ENCODE measurements around the gene EDN1.

EDN1 gene

DNA sequence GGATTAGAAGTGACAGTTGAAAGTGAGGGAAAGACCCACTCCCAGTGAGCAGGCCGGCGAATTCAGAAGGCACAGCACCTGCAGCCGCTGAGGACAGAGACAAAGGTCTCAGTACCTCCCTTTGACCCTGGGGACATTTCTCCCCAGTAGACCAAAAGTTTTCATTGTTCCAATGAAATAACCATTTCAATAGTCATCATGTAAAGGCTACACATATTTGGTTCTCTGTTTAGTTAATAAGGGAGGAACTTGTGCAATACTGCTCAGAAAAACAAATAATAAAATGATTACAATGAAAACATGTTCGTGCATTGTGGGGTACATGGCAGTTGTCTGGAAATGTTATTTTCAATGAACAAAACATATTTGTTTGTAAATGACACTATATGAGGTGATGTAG, 52.5 kb downstream of the EDN1 start:
- FAIRE-seq (no peak), DNase-seq (ENCODE audit: extremely low spot score, insufficient read length, low read depth) (no peak)

- FAIRE-seq (no peak), DNase-seq (ENCODE audit: extremely low spot score, insufficient read length, low read depth) (no peak)
These were observed 52.9 kb downstream of the EDN1 start for GRCh38 chr6:12343122-12343439.

- no peak for DNase-seq (ENCODE audit: extremely low spot score, insufficient read length, low read depth)
- peak; percentile 12 for FAIRE-seq
These were observed 53.4 kb downstream of the EDN1 start for GRCh38 chr6:12343440-12344162.

DNA sequence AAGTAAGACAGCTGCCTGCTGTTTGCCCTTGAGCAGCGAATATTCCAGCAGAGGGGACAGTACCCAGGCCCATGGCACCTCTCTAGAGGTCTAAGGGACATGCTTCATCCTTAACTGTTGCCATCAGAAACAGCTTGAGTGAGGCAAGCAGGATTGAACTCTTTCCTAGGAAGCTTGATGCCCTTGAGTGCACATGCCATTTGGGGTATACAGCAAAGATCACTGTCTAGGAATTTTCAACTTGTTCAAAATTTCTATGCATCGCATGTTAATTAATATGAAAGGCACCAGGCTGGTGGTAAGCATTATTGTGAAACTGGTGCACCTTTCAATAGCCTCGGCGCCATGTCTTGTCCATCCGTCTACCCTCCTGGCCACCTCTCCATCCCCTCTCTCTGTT, 54.1 kb downstream of the EDN1 start:
- FAIRE-seq (no peak), DNase-seq (ENCODE audit: extremely low spot score, insufficient read length, low read depth) (no peak)

DNA sequence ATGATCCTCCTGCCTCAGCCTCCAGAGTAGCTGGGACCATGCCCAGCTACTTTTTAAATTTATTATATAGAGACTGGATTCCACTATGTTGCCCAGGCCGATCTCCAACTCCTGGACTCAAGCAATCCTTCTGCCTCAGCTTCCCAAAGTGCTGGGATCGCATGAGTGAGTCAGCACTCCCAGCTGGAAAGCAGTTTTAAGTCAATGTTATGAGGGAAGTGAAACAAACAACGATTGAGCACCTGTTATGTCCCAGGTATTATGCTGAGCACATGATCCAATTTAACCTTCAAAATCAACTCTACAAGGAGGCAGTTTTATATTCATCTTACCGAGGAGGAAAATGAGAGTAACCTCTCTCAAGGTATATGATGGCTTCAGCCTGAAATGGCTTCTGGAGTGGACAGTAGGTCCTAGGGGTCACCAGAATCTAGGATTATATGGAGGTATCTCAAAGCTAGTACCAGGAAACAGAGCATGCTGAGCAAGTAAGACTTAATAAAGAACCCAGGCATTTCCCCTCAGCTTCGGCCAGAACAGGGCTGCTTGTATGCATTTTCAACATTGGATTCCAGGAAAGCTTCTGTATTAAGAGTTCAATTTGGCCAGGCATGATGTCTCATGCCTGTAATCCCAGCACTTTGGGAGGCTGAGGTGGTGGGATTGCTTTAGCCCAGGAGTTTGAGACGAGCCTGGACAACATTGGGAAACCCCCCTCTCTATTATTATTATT, 55.0 kb downstream of the EDN1 start:
- DNase-seq (ENCODE audit: extremely low spot score, insufficient read length, low read depth) (no peak), FAIRE-seq (no peak)

DNA sequence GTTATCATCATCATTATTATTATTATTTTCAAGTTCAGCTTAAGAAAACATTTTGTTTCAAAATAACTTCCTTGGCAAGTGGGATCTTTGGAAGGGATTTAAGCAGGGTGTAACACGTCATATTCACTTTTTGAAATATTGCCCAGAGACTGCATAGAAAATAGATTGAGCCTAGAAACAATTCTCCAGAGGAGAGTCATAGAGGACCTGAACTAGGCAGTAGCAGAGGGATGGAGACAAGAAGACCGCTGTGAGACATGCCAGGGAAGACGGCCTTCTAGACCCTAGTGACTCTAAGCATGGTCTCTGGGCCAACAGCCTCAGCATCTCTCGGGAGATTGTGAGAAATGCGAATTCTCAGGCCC, 55.5 kb downstream of the EDN1 start:
- DNase-seq (ENCODE audit: extremely low spot score, insufficient read length, low read depth), result no peak
- FAIRE-seq, result no peak
